PC-3 (cell line): Measurements from ENCODE around the gene SGMS1. TPM values are rescaled to one million over a fixed set of nuclear protein-coding genes. Genes with fewer than 3 reads are reported as not detected.
"Not testable (repeated sequence)": the region's sequence is repeated elsewhere in the genome, so short reads cannot be mapped to it uniquely, and the experiment has no call there.

Source experiments
- ATAC-seq: fragments of 200-7000 bp; cut with Tn5 transposase; 2 replicates; pipeline ENCODE4 v1.9.1; 2020; ENCODE audit warnings: mild to moderate bottlenecking, moderate library complexity
- Bru-seq: library from RNA; stranded (reverse); fragments of 400-500 nt; gene quantifications from one replicate; lab custom pipeline; 2021; lab: Mats Ljungman, UMichigan
- BruChase-seq, 2 experiments: library from RNA; stranded (reverse); fragments of 400-500 nt; gene quantifications; one replicate each; lab custom pipeline; 2021; lab: Mats Ljungman, UMichigan
- BruUV-seq: library from RNA; stranded (reverse); fragments of 400-500 nt; replicated peaks from 2 replicates; lab custom pipeline; 2021; lab: Mats Ljungman, UMichigan
- CTCF ChIA-PET: fragments of 300-600 bp; sonication (Branson Sonifier 250); formaldehyde crosslinking; loops from one replicate; lab custom pipeline; 2022; ENCODE audit warnings: antibody characterized with exemption; lab: Charles Lee
- POLR2A ChIA-PET: fragments of 300-600 bp; sonication (Branson Sonifier 250); formaldehyde crosslinking; loops from one replicate; lab custom pipeline; 2022; ENCODE audit warnings: antibody characterized with exemption; ENCODE audit not compliant: unreplicated experiment; lab: Charles Lee
- DNase-seq: peaks from one replicate; pipeline ENCODE4 v3.0.0-alpha.2; 2015
- H2AFZ ChIP-seq: fragments of 300-600 bp; sonication (generic); 2 replicates; pipeline ENCODE4 v1.6.0; 2016; ENCODE audit warnings: antibody characterized with exemption, low read length
- H3F3A ChIP-seq: fragments of 300-600 bp; sonication (generic); one replicate; pipeline ENCODE4 v1.6.0; 2017; ENCODE audit warnings: antibody characterized with exemption, low read length, control low read depth, mild to moderate bottlenecking; ENCODE audit not compliant: unreplicated experiment
- H3K27ac ChIP-seq: fragments of 300-600 bp; sonication (generic); 2 replicates; pipeline ENCODE4 v1.5.1; 2016; ENCODE audit warnings: mild to moderate bottlenecking, low read length
- H3K27me3 ChIP-seq: fragments of 300-600 bp; sonication (generic); 2 replicates; pipeline ENCODE4 v1.6.1; 2016; ENCODE audit warnings: low read length, mixed read lengths
- H3K36me3 ChIP-seq: fragments of 300-600 bp; sonication (generic); 2 replicates; pipeline ENCODE4 v1.6.1; 2016; ENCODE audit warnings: low read depth, mixed run types, low read length, mixed read lengths
- H3K4me1 ChIP-seq: fragments of 300-600 bp; sonication (generic); 2 replicates; pipeline ENCODE4 v1.5.1; 2016; ENCODE audit warnings: low read length; ENCODE audit not compliant: insufficient read depth
- H3K4me2 ChIP-seq: fragments of 300-600 bp; sonication (generic); 2 replicates; pipeline ENCODE4 v1.6.0; 2016; ENCODE audit warnings: low read length
- H3K4me3 ChIP-seq: fragments of 300-600 bp; sonication (generic); 2 replicates; pipeline ENCODE4 v1.5.1; 2016; ENCODE audit warnings: mild to moderate bottlenecking, low read length, mixed read lengths
- H3K79me2 ChIP-seq: fragments of 300-600 bp; sonication (generic); 2 replicates; pipeline ENCODE4 v1.6.1; 2017; ENCODE audit warnings: low read length, mixed read lengths
- H3K9ac ChIP-seq: fragments of 300-600 bp; sonication (generic); 2 replicates; pipeline ENCODE4 v1.6.0; 2016; ENCODE audit warnings: mild to moderate bottlenecking, low read length
- H3K9me2 ChIP-seq: fragments of 300-600 bp; sonication (generic); replicated peaks from 2 replicates; pipeline ENCODE4 v1.6.1; 2016; ENCODE audit warnings: mixed run types, low read length, mixed read lengths
- H3K9me3 ChIP-seq: fragments of 300-600 bp; sonication (generic); 2 replicates; pipeline ENCODE4 v1.6.1; 2016; ENCODE audit warnings: low read length, mixed read lengths
- H4K20me1 ChIP-seq: fragments of 300-600 bp; sonication (generic); 2 replicates; pipeline ENCODE4 v1.6.1; 2016; ENCODE audit warnings: low read length, mixed read lengths
- EZH2 ChIP-seq: fragments of 300-600 bp; sonication (generic); IDR thresholded peaks from one replicate; pipeline ENCODE4 v1.6.1; 2017; ENCODE audit warnings: antibody characterized with exemption, mild to moderate bottlenecking, low read length; ENCODE audit not compliant: unreplicated experiment
- EZH2phosphoT487 ChIP-seq: fragments of 300-600 bp; sonication (generic); IDR thresholded peaks from 2 replicates; pipeline ENCODE4 v1.6.1; 2018; ENCODE audit warnings: mild to moderate bottlenecking, antibody characterized with exemption, low read length, borderline replicate concordance
- intact Hi-C: fragments of 100-400 bp; cut with micrococcal nuclease; formaldehyde crosslinking; loops from 2 replicates; pipeline ENCODE4 v1.9.0; 2023
- long read RNA-seq: library from polyadenylated mRNA; unstranded; transcript quantifications from one replicate; pipeline ENCODE4 v2.0.0, GENCODE V29; 2021; ENCODE audit not compliant: unreplicated experiment
- total RNA-seq: library from RNA; depleted of rRNA; stranded (reverse); fragments of >200 nt; gene quantifications from 2 replicates; pipeline ENCODE4 v1.2.3, GENCODE V29; 2014; rRNA removed
- TF ChIP-seq, protein P1 (sequence below): fragments of 300-600 bp; sonication (generic); conservative IDR thresholded peaks from 2 replicates; pipeline ENCODE4 v1.5.1; 2017; ENCODE audit warnings: antibody characterized with exemption, low read depth, mild to moderate bottlenecking, low read length

Gene SGMS1
- total RNA-seq (61.4 and 68.2 TPM in 2 replicates), Bru-seq, nascent RNA (percentile 92 among the genes with signal in this experiment), BruChase-seq, experiment 1, labeled RNA remaining after a 6-hour chase (percentile 72 among the genes with signal in this experiment), BruChase-seq, experiment 2, labeled RNA remaining after a 2-hour chase (percentile 81 among the genes with signal in this experiment)
- long read RNA-seq, transcript SGMS1-202 (11 exons, 3,744 nt): major isoform, 91 of 149 reads
- long read RNA-seq, partial matches to known transcripts: 17 of 149 reads
- long read RNA-seq, other reads (novel, unspliced or antisense): 41 of 149 reads

DNA sequence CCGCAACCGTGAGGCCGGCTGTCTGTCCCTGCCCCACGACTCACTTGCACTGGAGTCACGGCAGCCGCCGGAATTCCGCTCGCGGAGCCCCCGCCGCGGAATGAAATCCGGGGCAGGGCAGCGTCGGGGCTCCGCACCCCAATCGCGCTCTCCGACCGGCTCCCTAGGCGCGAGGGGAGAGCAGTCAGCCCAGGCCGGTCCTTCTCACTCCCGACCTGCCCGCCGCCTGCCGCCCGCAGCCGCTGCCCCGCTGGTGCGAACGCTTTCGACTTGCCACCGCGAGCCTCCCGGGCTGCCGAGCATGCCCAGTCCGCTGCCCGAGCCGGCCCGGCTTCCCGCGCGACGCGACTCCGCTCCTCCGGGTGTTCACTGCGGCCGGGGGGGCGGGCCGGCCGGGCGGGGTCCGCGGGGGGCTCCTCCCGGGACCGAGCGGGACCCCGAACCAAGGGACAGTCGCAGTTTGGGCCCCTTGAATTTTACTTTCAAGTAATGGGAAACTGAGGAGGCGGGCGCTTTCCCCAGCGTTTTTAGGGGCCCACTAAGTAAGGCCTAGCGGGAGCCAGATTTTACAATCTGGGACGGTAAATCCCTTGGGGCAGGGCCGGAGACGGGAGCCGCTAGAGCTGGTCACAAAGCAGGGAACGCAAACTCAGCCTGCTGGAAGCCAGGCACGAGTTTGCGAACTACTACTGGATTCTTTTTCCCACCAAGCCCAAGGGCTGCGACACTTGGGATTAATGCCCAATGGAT lies at the start of gene SGMS1:
Gene SGMS1, minus strand, starts transcription at position 294 of the 750 bp plus-strand sequence. CDS start 279,842 bp downstream, outside the sequence.
- Histone ChIP-seq H3K9me3 (no peaks in the 10 kb centered on the region), H3K79me2 (peaks cover 47% of the 10 kb centered on the region), H3K36me3 (no peaks in the 10 kb centered on the region), H3K9ac (peak within 1 kb of the TSS; percentile 85), H3K4me2 (peak within 1 kb of the TSS; percentile 87), H3K27me3 (no peaks in the 10 kb centered on the region), H3K9me2 (no peaks in the 10 kb centered on the region), H4K20me1 (peaks cover 7% of the 10 kb centered on the region; the same call in 1 of the 2 replicates), H3K4me3 (peak within 1 kb of the TSS; percentile 74), H3K27ac (peak within 1 kb of the TSS; percentile 89), H3F3A (no peaks in the 10 kb centered on the region), H2AFZ (peak within 1 kb of the TSS; percentile 89), H3K4me1 (peaks cover 27% of the 10 kb centered on the region)
- intact Hi-C loops: loop anchor here (1.0 to 10.0 kb wide), 10 partner anchors 38 to 399 kb away; no protein-coding TSS in a partner anchor
- peak; percentile 32 for ATAC-seq
- TF ChIP-seq EZH2phosphoT487 (no peak), EZH2 (no peak)
- TF ChIP-seq, protein P1, sequence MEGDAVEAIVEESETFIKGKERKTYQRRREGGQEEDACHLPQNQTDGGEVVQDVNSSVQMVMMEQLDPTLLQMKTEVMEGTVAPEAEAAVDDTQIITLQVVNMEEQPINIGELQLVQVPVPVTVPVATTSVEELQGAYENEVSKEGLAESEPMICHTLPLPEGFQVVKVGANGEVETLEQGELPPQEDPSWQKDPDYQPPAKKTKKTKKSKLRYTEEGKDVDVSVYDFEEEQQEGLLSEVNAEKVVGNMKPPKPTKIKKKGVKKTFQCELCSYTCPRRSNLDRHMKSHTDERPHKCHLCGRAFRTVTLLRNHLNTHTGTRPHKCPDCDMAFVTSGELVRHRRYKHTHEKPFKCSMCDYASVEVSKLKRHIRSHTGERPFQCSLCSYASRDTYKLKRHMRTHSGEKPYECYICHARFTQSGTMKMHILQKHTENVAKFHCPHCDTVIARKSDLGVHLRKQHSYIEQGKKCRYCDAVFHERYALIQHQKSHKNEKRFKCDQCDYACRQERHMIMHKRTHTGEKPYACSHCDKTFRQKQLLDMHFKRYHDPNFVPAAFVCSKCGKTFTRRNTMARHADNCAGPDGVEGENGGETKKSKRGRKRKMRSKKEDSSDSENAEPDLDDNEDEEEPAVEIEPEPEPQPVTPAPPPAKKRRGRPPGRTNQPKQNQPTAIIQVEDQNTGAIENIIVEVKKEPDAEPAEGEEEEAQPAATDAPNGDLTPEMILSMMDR: no peak
- BruUV-seq: TSS peak; percentile 58
- ChIA-PET CTCF (interaction anchor here (0.7 to 1.5 kb wide), 3 partner anchors 66 to 347 kb away, joined by 3 to 5 read pairs (median 4); no protein-coding TSS in a partner anchor), POLR2A (interaction anchor here (0.6 to 1.0 kb wide), 5 partner anchors 15 to 313 kb away, joined by 4 to 13 read pairs (median 6); partner anchors contain the start of gene ASAH2B)
- DNase-seq: peak; percentile 97

DNA sequence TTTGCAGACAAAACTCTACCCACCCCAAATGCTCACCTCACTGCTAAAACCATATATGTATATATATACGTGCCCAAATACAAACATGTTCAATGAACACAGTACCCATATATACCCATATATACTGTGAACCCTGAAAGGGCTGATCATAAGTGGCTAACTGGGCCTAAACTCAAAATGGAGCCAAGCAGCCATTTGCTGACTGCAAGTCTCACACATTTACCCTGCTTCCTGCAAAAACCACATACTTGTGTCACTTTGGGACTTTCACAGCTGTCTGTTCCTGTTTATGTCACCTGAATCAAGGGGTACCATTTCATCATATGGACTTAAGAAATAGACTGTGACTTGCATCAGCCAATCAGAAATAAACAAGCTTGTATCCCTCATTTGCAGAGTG lies 48.4 kb upstream of the SGMS1 start:
- peaks cover 14% of the 10 kb centered on the region; the same call in 1 of the 2 replicates for H3K27me3 ChIP-seq
- H3K9me3 ChIP-seq, H3K79me2 ChIP-seq, H3K9ac ChIP-seq, CTCF ChIA-PET, H3K4me2 ChIP-seq, H3K9me2 ChIP-seq, H3K4me1 ChIP-seq, intact Hi-C loops, H3K27ac ChIP-seq, DNase-seq, H2AFZ ChIP-seq, H3K36me3 ChIP-seq, POLR2A ChIA-PET, ATAC-seq, H4K20me1 ChIP-seq, BruUV-seq, H3F3A ChIP-seq, H3K4me3 ChIP-seq: not testable (repeated sequence)

DNA sequence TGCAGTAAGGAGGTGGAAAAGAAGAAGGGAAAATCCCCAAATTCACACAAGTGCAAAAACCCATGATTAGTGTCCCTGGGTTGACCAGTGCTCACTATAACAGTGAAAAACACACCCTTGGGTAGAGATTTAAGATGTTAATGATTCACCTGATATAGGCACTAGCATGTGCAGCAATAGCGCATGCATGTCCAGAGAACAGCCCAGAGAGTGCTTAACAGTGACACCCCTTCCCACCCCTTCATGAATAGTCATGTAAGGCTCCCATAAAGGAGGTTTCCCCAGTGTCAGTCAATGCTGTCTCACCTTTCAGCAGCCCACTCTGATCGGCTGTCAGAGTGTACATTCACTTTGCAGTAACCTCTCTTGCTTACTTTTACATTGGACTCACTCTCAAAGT lies 47.9 kb upstream of the SGMS1 start:
- H2AFZ ChIP-seq, H4K20me1 ChIP-seq, BruUV-seq, H3K4me1 ChIP-seq, H3K9me2 ChIP-seq, H3K4me3 ChIP-seq, H3K27ac ChIP-seq, POLR2A ChIA-PET, H3F3A ChIP-seq, H3K9me3 ChIP-seq, H3K9ac ChIP-seq, intact Hi-C loops, CTCF ChIA-PET, H3K4me2 ChIP-seq, H3K79me2 ChIP-seq, H3K36me3 ChIP-seq, ATAC-seq, DNase-seq: not testable (repeated sequence)
- H3K27me3 ChIP-seq: peaks cover 14% of the 10 kb centered on the region; the same call in 1 of the 2 replicates

DNA sequence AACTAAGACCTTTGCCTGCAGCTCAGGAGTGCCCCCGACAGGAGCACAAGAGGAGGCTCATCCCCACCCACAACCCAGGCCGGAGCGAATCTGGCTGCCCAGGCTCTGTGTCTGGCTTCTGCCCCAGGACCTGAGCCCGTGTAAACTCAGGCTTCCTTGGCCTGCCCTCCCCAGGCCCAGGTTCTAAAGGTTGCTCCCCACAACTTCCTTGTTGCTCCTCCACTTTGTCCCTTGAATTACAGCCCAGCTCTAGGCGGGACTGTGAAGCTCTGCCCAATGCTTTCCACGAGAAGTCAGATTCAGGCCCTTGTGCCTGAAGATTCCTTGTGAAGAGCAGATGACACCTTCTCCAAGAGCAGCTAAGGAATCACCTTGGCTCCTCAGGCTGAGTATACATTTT lies 46.2 kb upstream of the SGMS1 start:
- H2AFZ ChIP-seq, H3K4me2 ChIP-seq, H3K9me3 ChIP-seq, DNase-seq, H3K4me1 ChIP-seq, intact Hi-C loops, H3K79me2 ChIP-seq, H4K20me1 ChIP-seq, CTCF ChIA-PET, POLR2A ChIA-PET, H3K4me3 ChIP-seq, ATAC-seq, H3K9me2 ChIP-seq, BruUV-seq, H3K27ac ChIP-seq, H3F3A ChIP-seq, H3K36me3 ChIP-seq, H3K9ac ChIP-seq: not testable (repeated sequence)
- H3K27me3 ChIP-seq: peaks cover 11% of the 10 kb centered on the region; the same call in 1 of the 2 replicates

DNA sequence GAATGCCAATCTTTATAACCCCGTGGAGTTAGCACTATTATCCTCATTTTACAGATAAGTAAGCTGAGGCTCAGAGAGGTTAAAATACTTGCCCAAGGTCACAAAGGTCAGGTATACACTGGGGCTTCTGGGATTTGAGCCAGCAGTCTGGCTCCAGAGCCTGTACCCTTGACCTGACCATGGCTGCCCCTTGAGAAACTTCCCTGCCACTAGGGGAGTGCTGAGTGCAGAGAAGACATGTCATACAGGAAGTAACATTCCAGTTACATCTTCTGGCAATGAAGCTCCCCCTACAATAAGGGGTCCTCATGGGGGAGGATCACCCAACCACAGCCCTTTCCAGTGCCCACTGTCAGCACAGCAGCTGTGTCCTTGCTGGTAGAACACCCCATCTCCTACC lies 43.6 kb upstream of the SGMS1 start:
- H3K9me3 ChIP-seq, intact Hi-C loops, H3F3A ChIP-seq, H3K36me3 ChIP-seq, H3K4me3 ChIP-seq, POLR2A ChIA-PET, BruUV-seq, DNase-seq, H3K4me2 ChIP-seq, H3K79me2 ChIP-seq, H4K20me1 ChIP-seq, H3K4me1 ChIP-seq, H3K9ac ChIP-seq, H3K27ac ChIP-seq, H3K9me2 ChIP-seq, H2AFZ ChIP-seq: not testable (repeated sequence)
- peak; percentile 19; the same call in 1 of the 2 replicates for ATAC-seq
- peaks cover 26% of the 10 kb centered on the region for H3K27me3 ChIP-seq
- CTCF ChIA-PET: interaction anchor here (0.7 kb wide), 1 partner anchor 55 kb away, joined by 3 read pairs; no protein-coding TSS in a partner anchor
